ENCODE measurements around the gene DCLK1. TPM values are rescaled to one million over a fixed set of nuclear protein-coding genes. Genes with fewer than 3 reads are reported as not detected.

The DCLK1 gene
- total RNA-seq, 1 experiment from 2014 or later, result not detected

- H3K4me3 ChIP-seq (ENCODE audit: low read depth in 2 of 2, low read length in 2 of 2), result no peak overlapping the region
- DNase-seq (ENCODE audit: low read depth, low spot score) (no peak), ATAC-seq (no peak)
- no peaks in the 10 kb centered on the region for H3K27me3 ChIP-seq (ENCODE audit: control insufficient read depth, insufficient read depth, low read length)
- no peaks in the 10 kb centered on the region for H3K9me3 ChIP-seq (ENCODE audit: control insufficient read depth, insufficient read depth, low read depth, low read length)
- intact Hi-C loops (cut with micrococcal nuclease; ENCODE audit: unreplicated experiment), result no loop called here
- TF ChIP-seq CTCF (IDR thresholded peaks at IDR 0.05) (no peak), POLR2AphosphoS5 (IDR thresholded peaks at IDR 0.05; ENCODE audit: low read depth, low read length) (no peak), REST (IDR thresholded peaks at IDR 0.05; ENCODE audit: insufficient read depth in 1 of 2, low read depth in 2 of 2, low read length in 1 of 2) (no peak), SIN3A (IDR thresholded peaks at IDR 0.05; ENCODE audit: borderline replicate concordance, insufficient read depth, low read depth, low read length) (no peak), TCF7L2 (IDR thresholded peaks at IDR 0.05; ENCODE audit: low read depth, low read length) (no peak)
- H3K36me3 ChIP-seq (ENCODE audit: control insufficient read depth, insufficient read depth, low read length), result no peaks in the 10 kb centered on the region
- H3K27ac ChIP-seq (ENCODE audit: low read length), result no peak overlapping the region
- no peaks in the 10 kb centered on the region for H3K4me1 ChIP-seq (ENCODE audit: control insufficient read depth, insufficient read depth, low read length)
- BruUV-seq (replicated peaks), result no TSS peak
- ChIA-PET POLR2A (no interaction called here), CTCF (no interaction called here)
- in situ Hi-C loops (cut with HindIII; ENCODE audit: low pct_unique_long_range_greater_than_20kb, low sequenced_read_pairs), result no loop called here
Measured at GRCh38 chr13:36026531-36026930, 104.7 kb downstream of the DCLK1 start.

- ATAC-seq (no peak), DNase-seq (ENCODE audit: low read depth, low spot score) (no peak)
- intact Hi-C loops (cut with micrococcal nuclease; ENCODE audit: unreplicated experiment), result no loop called here
- TF ChIP-seq TCF7L2 (IDR thresholded peaks at IDR 0.05; ENCODE audit: low read depth, low read length) (no peak), SIN3A (IDR thresholded peaks at IDR 0.05; ENCODE audit: borderline replicate concordance, insufficient read depth, low read depth, low read length) (no peak), CTCF (IDR thresholded peaks at IDR 0.05) (no peak)
- CTCF ChIA-PET, result no interaction called here
- Histone ChIP-seq H3K27ac (ENCODE audit: low read length) (no peak overlapping the region), H3K9me3 (ENCODE audit: control insufficient read depth, insufficient read depth, low read depth, low read length) (peaks cover 2% of the 10 kb centered on the region; the same call in 1 of the 2 replicates), H3K4me3 (ENCODE audit: low read depth in 2 of 2, low read length in 2 of 2) (no peak overlapping the region), H3K27me3 (ENCODE audit: control insufficient read depth, insufficient read depth, low read length) (no peaks in the 10 kb centered on the region), H3K4me1 (ENCODE audit: control insufficient read depth, insufficient read depth, low read length) (no peaks in the 10 kb centered on the region), H3K36me3 (ENCODE audit: control insufficient read depth, insufficient read depth, low read length) (no peaks in the 10 kb centered on the region)
- POLR2A ChIA-PET, result no interaction called here
- in situ Hi-C loops (cut with HindIII; ENCODE audit: low pct_unique_long_range_greater_than_20kb, low sequenced_read_pairs), result no loop called here
- BruUV-seq (replicated peaks), result no TSS peak
Measured at GRCh38 chr13:36014763-36015162, 116.4 kb downstream of the DCLK1 start.
